Small intestine (tissue), 7 donors: ENCODE results near the gene KCNK5. TPM values are rescaled to one million over a fixed set of nuclear protein-coding genes. Genes with fewer than 3 reads are reported as not detected.

ENCODE experiments used
- DNase-seq, 2 donors: peaks; one replicate each; pipeline versions ENCODE4 v3.0.0 to v3.0.0-alpha.2; 2013
- FAIRE-seq: peaks from 2 replicates; lab custom pipeline; 2012; peaks lifted over from hg19 to GRCh38; lab: Jason Lieb, UNC
- H3K27ac ChIP-seq, 3 donors: one replicate each; pipeline ENCODE4 v1.5.1; 2013; ENCODE audit warnings: low read length in 2 of 3, mild to moderate bottlenecking in 2 of 3, control low read depth in 1 of 3, inconsistent platforms in 1 of 3, low read depth in 1 of 3, moderate library complexity in 1 of 3
- H3K27me3 ChIP-seq, 3 donors: one replicate each; pipeline ENCODE4 v1.6.1; 2013; ENCODE audit warnings: low read length in 3 of 3, inconsistent platforms in 1 of 3; ENCODE audit not compliant: control insufficient read depth in 3 of 3, insufficient read depth in 3 of 3
- H3K36me3 ChIP-seq, 3 donors: one replicate each; pipeline ENCODE4 v1.6.1; 2013; ENCODE audit warnings: low read length in 3 of 3, inconsistent platforms in 1 of 3, low read depth in 1 of 3, mild to moderate bottlenecking in 1 of 3, moderate library complexity in 1 of 3; ENCODE audit not compliant: control insufficient read depth in 3 of 3, insufficient read depth in 2 of 3
- H3K4me1 ChIP-seq, 3 donors: one replicate each; pipeline ENCODE4 v1.6.1; 2013; ENCODE audit warnings: low read length in 2 of 3, inconsistent platforms in 1 of 3, low read depth in 1 of 3, mild to moderate bottlenecking in 1 of 3, moderate library complexity in 1 of 3; ENCODE audit not compliant: control insufficient read depth in 3 of 3, insufficient read depth in 2 of 3
- H3K4me3 ChIP-seq, 3 donors: one replicate each; pipeline ENCODE4 v1.5.1; 2013; ENCODE audit warnings: low read length in 3 of 3, control low read depth in 1 of 3, inconsistent platforms in 1 of 3, low read depth in 1 of 3, mild to moderate bottlenecking in 1 of 3, moderate library complexity in 1 of 3
- H3K9me3 ChIP-seq, 2 donors: one replicate each; pipeline ENCODE4 v1.6.1; 2013; ENCODE audit warnings: low read depth in 1 of 2, low read length in 1 of 2; ENCODE audit not compliant: control insufficient read depth in 2 of 2, insufficient read depth in 1 of 2
- WGBS, 3 donors: extraction: QIAGEN DNeasy Blood & Tissue Kit; methylation state at CpG; one replicate each; pipeline ENCODE4 v1.1.7; 2013; 5-methylcytosine and 5-hydroxymethylcytosine counted together
- polyA plus RNA-seq, 4 donors: library from polyadenylated mRNA; stranded (reverse) in 3 of 4; unstranded in 1 of 4; fragments of 200-250 nt in 3 of 4; fragments of 120-200 nt in 1 of 4; gene quantifications; one replicate each; pipeline versions ENCODE4 v1.2.1 to v1.2.3, GENCODE V29; 2013
- donor health status: healthy with polysubstance abuse.
- donor health status: control.
- donor health status: control.
- donor health status: Bipolar disorder and iron deficiency.
- donor health status: healthy.

KCNK5 gene
- polyA plus RNA-seq, 4 donors, result 29.9 to 44.1 (median 41.3) TPM

GRCh38 chr6:39218868-39219567, 10.3 kb downstream of the KCNK5 start:
- no peaks in the 10 kb centered on the region for H3K9me3 ChIP-seq
- H3K4me1 ChIP-seq, result peaks cover 11 to 88% (median 38%) of the 10 kb centered on the region in 3 donors
- peaks cover 0 to 78% (median 8%) of the 10 kb centered on the region in 3 donors for H3K36me3 ChIP-seq
- H3K4me3 ChIP-seq, result no peak overlapping the region
- peak overlapping the region; percentile 3 to 86 (median 71) for H3K27ac ChIP-seq
- WGBS, 3 donors, result 15 to 36% (median 17%) methylated on average over 5 of the region's 5 CpGs
- FAIRE-seq (no peak), DNase-seq (peak in 1 of 2 donors; percentile 5)
- no peaks in the 10 kb centered on the region for H3K27me3 ChIP-seq

- FAIRE-seq (no peak), DNase-seq (peak; percentile 87 to 94)
- Histone ChIP-seq H3K27me3 (no peaks in the 10 kb centered on the region), H3K4me1 (peaks cover 8 to 92% (median 37%) of the 10 kb centered on the region in 3 donors), H3K4me3 (no peak overlapping the region), H3K36me3 (peaks cover 0 to 86% (median 8%) of the 10 kb centered on the region in 3 donors), H3K9me3 (no peaks in the 10 kb centered on the region), H3K27ac (peak overlapping the region; percentile 66 to 86 (median 71))
- 18 to 52% (median 39%) methylated on average over 11 of the region's 11 CpGs for WGBS, 3 donors
Measured at GRCh38 chr6:39217177-39217864, 12.0 kb downstream of the KCNK5 start.

GRCh38 chr6:39215640-39216158, 13.6 kb downstream of the KCNK5 start:
- peak overlapping the region in 2 of 3 donors; percentile 6 to 45 for H3K27ac ChIP-seq
- no peak for FAIRE-seq
- no peak for DNase-seq

GRCh38 chr6:39214846-39215639, 14.2 kb downstream of the KCNK5 start:
- Histone ChIP-seq H3K9me3 (no peaks in the 10 kb centered on the region), H3K27ac (peak overlapping the region in 2 of 3 donors; percentile 21 to 45), H3K4me3 (no peak overlapping the region), H3K36me3 (peaks cover 0 to 89% (median 7%) of the 10 kb centered on the region in 3 donors), H3K4me1 (peaks cover 6 to 93% (median 21%) of the 10 kb centered on the region in 3 donors), H3K27me3 (no peaks in the 10 kb centered on the region)
- DNase-seq (no peak), FAIRE-seq (no peak)
- WGBS, 3 donors, result 24 to 50% (median 32%) methylated on average over 9 to 10 of the region's 10 CpGs

More at GRCh38 chr6:39215640-39216158, 13.6 kb downstream of the KCNK5 start:
- no peak overlapping the region for H3K4me3 ChIP-seq
- H3K36me3 ChIP-seq, result peaks cover 0 to 86% (median 10%) of the 10 kb centered on the region in 3 donors
- H3K4me1 ChIP-seq, result peaks cover 8 to 92% (median 25%) of the 10 kb centered on the region in 3 donors
- H3K9me3 ChIP-seq, result no peaks in the 10 kb centered on the region
- WGBS, 3 donors, result 33 to 54% (median 43%) methylated on average over 10 of the region's 10 CpGs
- no peaks in the 10 kb centered on the region for H3K27me3 ChIP-seq

GRCh38 chr6:39214120-39214813, 15.0 kb downstream of the KCNK5 start:
- peaks cover 0 to 93% (median 17%) of the 10 kb centered on the region in 3 donors for H3K4me1 ChIP-seq
- H3K27me3 ChIP-seq, result no peaks in the 10 kb centered on the region
- H3K27ac ChIP-seq, result peak overlapping the region in 2 of 3 donors; percentile 21 to 45
- no peak overlapping the region for H3K4me3 ChIP-seq
- 36 to 57% (median 37%) methylated on average over 6 to 8 of the region's 8 CpGs for WGBS, 3 donors
- FAIRE-seq, result no peak
- DNase-seq, result peak in 1 of 2 donors; percentile 59
- peaks cover 0 to 90% (median 5%) of the 10 kb centered on the region in 3 donors for H3K36me3 ChIP-seq
- H3K9me3 ChIP-seq, result no peaks in the 10 kb centered on the region

- no peak overlapping the region for H3K27ac ChIP-seq
- H3K4me1 ChIP-seq, result peaks cover 0 to 91% (median 16%) of the 10 kb centered on the region in 3 donors
- H3K4me3 ChIP-seq, result no peak overlapping the region
- H3K9me3 ChIP-seq, result no peaks in the 10 kb centered on the region
- DNase-seq (no peak), FAIRE-seq (no peak)
- WGBS, 3 donors, result 63 to 76% (median 64%) methylated on average over 8 of the region's 8 CpGs
- H3K36me3 ChIP-seq, result peaks cover 0 to 90% (median 5%) of the 10 kb centered on the region in 3 donors
- H3K27me3 ChIP-seq, result no peaks in the 10 kb centered on the region
Measured at GRCh38 chr6:39213195-39213920, 15.9 kb downstream of the KCNK5 start.

GRCh38 chr6:39211183-39211582, 18.1 kb downstream of the KCNK5 start:
- Histone ChIP-seq H3K27ac (peak overlapping the region in 1 of 3 donors; percentile 95), H3K27me3 (no peaks in the 10 kb centered on the region), H3K4me1 (peaks cover 0 to 90% (median 17%) of the 10 kb centered on the region in 3 donors), H3K36me3 (peaks cover 0 to 91% (median 5%) of the 10 kb centered on the region in 3 donors), H3K9me3 (no peaks in the 10 kb centered on the region), H3K4me3 (no peak overlapping the region)
- DNase-seq, result peak in 1 of 2 donors; percentile 61
- no peak for FAIRE-seq
- 80 to 82% (median 80%) methylated on average over 10 of the region's 10 CpGs for WGBS, 3 donors
